Adipocyte (in vitro differentiated cells): ENCODE results near the gene MAPKAP1.

Experiments
- DNase-seq: peaks from one replicate; pipeline ENCODE4 v3.0.0-alpha.2; 2015; ENCODE audit warnings: low read depth
- H3K27me3 ChIP-seq: replicated peaks from 2 replicates; pipeline ENCODE4 v1.7.0; 2013; ENCODE audit warnings: mild to moderate bottlenecking, low read length, moderate library complexity; ENCODE audit not compliant: control insufficient read depth, insufficient read depth
- H3K36me3 ChIP-seq: 2 replicates; pipeline ENCODE4 v1.7.0; 2013; ENCODE audit warnings: low read length, mild to moderate bottlenecking, moderate library complexity; ENCODE audit not compliant: control insufficient read depth, insufficient read depth, severe bottlenecking
- H3K4me1 ChIP-seq: 2 replicates; pipeline ENCODE4 v1.7.0; 2013; ENCODE audit warnings: mild to moderate bottlenecking, low read length, moderate library complexity; ENCODE audit not compliant: control insufficient read depth, insufficient read depth
- H3K4me3 ChIP-seq: 2 replicates; pipeline ENCODE4 v1.7.0; 2013; ENCODE audit warnings: mild to moderate bottlenecking, low read length, moderate library complexity
- H3K9ac ChIP-seq: 2 replicates; pipeline ENCODE4 v1.7.0; 2013; ENCODE audit warnings: mild to moderate bottlenecking, low read length, moderate library complexity
- H3K9me3 ChIP-seq: 2 replicates; pipeline ENCODE4 v1.7.0; 2013; ENCODE audit warnings: mild to moderate bottlenecking, low read length, moderate library complexity; ENCODE audit not compliant: control insufficient read depth

MAPKAP1 gene

GRCh38 chr9:125485471-125486151 lies 221.4 kb downstream of the MAPKAP1 start:
- Histone ChIP-seq H3K4me1 (peaks cover 31% of the 10 kb centered on the region), H3K36me3 (peaks cover 5% of the 10 kb centered on the region), H3K9me3 (no peaks in the 10 kb centered on the region), H3K9ac (peak overlapping the region; percentile 31), H3K4me3 (peak overlapping the region; percentile 26), H3K27me3 (no peaks in the 10 kb centered on the region)
- no peak for DNase-seq

GRCh38 chr9:125484350-125485282 lies 222.4 kb downstream of the MAPKAP1 start:
- Histone ChIP-seq H3K27me3 (no peaks in the 10 kb centered on the region), H3K4me1 (peaks cover 31% of the 10 kb centered on the region)
- DNase-seq: peak; percentile 44

GRCh38 chr9:125483697-125484096 lies 223.3 kb downstream of the MAPKAP1 start:
- Histone ChIP-seq H3K27me3 (no peaks in the 10 kb centered on the region), H3K4me3 (no peak overlapping the region), H3K9ac (no peak overlapping the region), H3K4me1 (peaks cover 31% of the 10 kb centered on the region), H3K9me3 (no peaks in the 10 kb centered on the region), H3K36me3 (peaks cover 13% of the 10 kb centered on the region)
- DNase-seq: no peak

More at GRCh38 chr9:125484350-125485282, 222.4 kb downstream of the MAPKAP1 start:
- Histone ChIP-seq H3K4me3 (peak overlapping the region; percentile 26), H3K36me3 (peaks cover 13% of the 10 kb centered on the region), H3K9me3 (no peaks in the 10 kb centered on the region), H3K9ac (peak overlapping the region; percentile 20)

GRCh38 chr9:125479846-125480615 lies 227.0 kb downstream of the MAPKAP1 start:
- H3K27me3 ChIP-seq: no peaks in the 10 kb centered on the region
- peaks cover 30% of the 10 kb centered on the region for H3K36me3 ChIP-seq
- no peak for DNase-seq
- H3K9ac ChIP-seq: no peak overlapping the region
- H3K4me3 ChIP-seq: no peak overlapping the region
- no peaks in the 10 kb centered on the region for H3K9me3 ChIP-seq
- peaks cover 9% of the 10 kb centered on the region for H3K4me1 ChIP-seq

- Histone ChIP-seq H3K27me3 (no peaks in the 10 kb centered on the region), H3K36me3 (peaks cover 28% of the 10 kb centered on the region), H3K4me3 (no peak overlapping the region), H3K4me1 (peaks cover 18% of the 10 kb centered on the region), H3K9ac (no peak overlapping the region), H3K9me3 (no peaks in the 10 kb centered on the region)
- DNase-seq: no peak
Measured at GRCh38 chr9:125477089-125477544, 229.9 kb downstream of the MAPKAP1 start.

GRCh38 chr9:125476645-125477044 lies 230.4 kb downstream of the MAPKAP1 start:
- no peak for DNase-seq
- H3K4me3 ChIP-seq: no peak overlapping the region

GRCh38 chr9:125475385-125475784 lies 231.6 kb downstream of the MAPKAP1 start:
- Histone ChIP-seq H3K9me3 (no peaks in the 10 kb centered on the region), H3K4me1 (peaks cover 22% of the 10 kb centered on the region), H3K9ac (no peak overlapping the region), H3K27me3 (no peaks in the 10 kb centered on the region), H3K36me3 (peaks cover 24% of the 10 kb centered on the region), H3K4me3 (no peak overlapping the region)
- DNase-seq: no peak

More at GRCh38 chr9:125476645-125477044, 230.4 kb downstream of the MAPKAP1 start:
- Histone ChIP-seq H3K9me3 (no peaks in the 10 kb centered on the region), H3K27me3 (no peaks in the 10 kb centered on the region), H3K4me1 (peaks cover 22% of the 10 kb centered on the region), H3K9ac (no peak overlapping the region), H3K36me3 (peaks cover 28% of the 10 kb centered on the region)

- no peaks in the 10 kb centered on the region for H3K27me3 ChIP-seq
- no peaks in the 10 kb centered on the region for H3K9me3 ChIP-seq
- H3K36me3 ChIP-seq: peaks cover 18% of the 10 kb centered on the region
- peak; percentile 71 for DNase-seq
- peak overlapping the region; percentile 49 for H3K4me3 ChIP-seq
- peaks cover 34% of the 10 kb centered on the region for H3K4me1 ChIP-seq
- peak overlapping the region; percentile 29 for H3K9ac ChIP-seq
Measured at GRCh38 chr9:125472926-125473701, 233.9 kb downstream of the MAPKAP1 start.

GRCh38 chr9:125472562-125472925 lies 234.5 kb downstream of the MAPKAP1 start:
- no peaks in the 10 kb centered on the region for H3K27me3 ChIP-seq
- H3K9ac ChIP-seq: peak overlapping the region; percentile 13
- no peaks in the 10 kb centered on the region for H3K9me3 ChIP-seq
- peak overlapping the region; percentile 49 for H3K4me3 ChIP-seq
- H3K36me3 ChIP-seq: peaks cover 17% of the 10 kb centered on the region
- DNase-seq: no peak
- H3K4me1 ChIP-seq: peaks cover 34% of the 10 kb centered on the region

GRCh38 chr9:125470767-125471580 lies 236.0 kb downstream of the MAPKAP1 start:
- no peaks in the 10 kb centered on the region for H3K27me3 ChIP-seq
- DNase-seq: no peak
- peaks cover 34% of the 10 kb centered on the region for H3K4me1 ChIP-seq
- H3K36me3 ChIP-seq: peaks cover 21% of the 10 kb centered on the region
- no peak overlapping the region for H3K4me3 ChIP-seq
- no peaks in the 10 kb centered on the region for H3K9me3 ChIP-seq
- H3K9ac ChIP-seq: no peak overlapping the region
